CD4-positive, alpha-beta memory T cell (primary cell): ENCODE data around the gene TREML1. TPM values are rescaled to one million over a fixed set of nuclear protein-coding genes. Genes with fewer than 3 reads are reported as not detected.
A peak's percentile ranks its signal among the peaks of the same experiment; 100 is the strongest.

ENCODE experiments used
- CTCF ChIA-PET: fragments of 350-600 bp; sonication (Branson Sonifier 250); formaldehyde crosslinking; loops from one replicate; lab custom pipeline; 2021; ENCODE audit warnings: inconsistent platforms; ENCODE audit not compliant: partially characterized antibody; lab: Charles Lee
- POLR2A ChIA-PET: fragments of 350-600 bp; sonication (Branson Sonifier 250); formaldehyde crosslinking; loops from one replicate; lab custom pipeline; 2021; ENCODE audit not compliant: partially characterized antibody; lab: Charles Lee
- DNase-seq, 5 donors: peaks; one replicate each; pipeline versions ENCODE4 v3.0.0 to v3.0.0-alpha.2; 2020 to 2022; ENCODE audit warnings: mixed read lengths in 1 of 5
- H3K27ac ChIP-seq: one replicate; pipeline ENCODE4 v1.7.0; 2013; ENCODE audit warnings: low read depth, low read length
- H3K27me3 ChIP-seq: 2 replicates; pipeline ENCODE4 v1.7.0; 2013; ENCODE audit warnings: mild to moderate bottlenecking, low read length, moderate library complexity; ENCODE audit not compliant: insufficient read depth
- H3K36me3 ChIP-seq: 2 replicates; pipeline ENCODE4 v1.7.0; 2013; ENCODE audit warnings: mild to moderate bottlenecking, low read length, moderate library complexity; ENCODE audit not compliant: insufficient read depth
- H3K4me1 ChIP-seq: 2 replicates; pipeline ENCODE4 v1.7.0; 2013; ENCODE audit warnings: mild to moderate bottlenecking, low read length, moderate library complexity; ENCODE audit not compliant: insufficient read depth
- H3K4me3 ChIP-seq, 2 donors: one replicate each; pipeline ENCODE4 v1.7.0; 2013; ENCODE audit warnings: low read length in 2 of 2, mild to moderate bottlenecking in 1 of 2
- H3K9me3 ChIP-seq, 2 donors: one replicate each; pipeline ENCODE4 v1.7.0; 2013; ENCODE audit warnings: low read length in 2 of 2, control low read depth in 1 of 2; ENCODE audit not compliant: control insufficient read depth in 1 of 2
- H3K27ac Mint-ChIP-seq, 7 donors: one replicate each; pipeline ENCODE4 v1.8.0; 2020 to 2021; ENCODE audit warnings: mixed read lengths in 7 of 7, mild to moderate bottlenecking in 6 of 7, inconsistent platforms in 3 of 7, moderate library complexity in 3 of 7
- H3K27me3 Mint-ChIP-seq, 2 donors: one replicate each; pipeline ENCODE4 v1.8.0; 2020 to 2021; ENCODE audit warnings: mixed read lengths in 2 of 2
- H3K36me3 Mint-ChIP-seq, 2 donors: one replicate each; pipeline ENCODE4 v1.8.0; 2020 to 2021; ENCODE audit warnings: mixed read lengths in 2 of 2, inconsistent platforms in 1 of 2, mild to moderate bottlenecking in 1 of 2
- H3K4me1 Mint-ChIP-seq, 4 donors: one replicate each; pipeline ENCODE4 v1.8.0; 2020 to 2021; ENCODE audit warnings: mixed read lengths in 4 of 4, mild to moderate bottlenecking in 1 of 4
- H3K4me3 Mint-ChIP-seq, 8 donors: one replicate each; pipeline ENCODE4 v1.8.0; 2020 to 2021; ENCODE audit warnings: mixed read lengths in 8 of 8, mild to moderate bottlenecking in 7 of 8, moderate library complexity in 6 of 8, inconsistent platforms in 3 of 8
- H3K9me3 Mint-ChIP-seq, 8 donors: one replicate each; pipeline ENCODE4 v1.8.0; 2020 to 2021; ENCODE audit warnings: mixed read lengths in 8 of 8, mild to moderate bottlenecking in 5 of 8, inconsistent platforms in 3 of 8, moderate library complexity in 1 of 8
- intact Hi-C: fragments of 100-400 bp; cut with micrococcal nuclease; formaldehyde crosslinking; loops from one replicate; pipeline ENCODE4 v1.15.1; 2023
- polyA plus RNA-seq, 2 donors: library from polyadenylated mRNA; unstranded; fragments of 300-500 nt; fragmentation: Illumina TruSeq; gene quantifications; one replicate each; pipeline ENCODE4 v1.2.3, GENCODE V29; 2021
- total RNA-seq, 2 experiments: library from RNA; stranded (reverse); gene quantifications; one replicate each; pipeline ENCODE4 v1.2.3, GENCODE V29; 2021

Gene TREML1
- total and polyA plus RNA-seq, 4 experiments from 2014 or later, result not detected

- Mint-ChIP-seq H3K27me3 (peaks cover 8 to 9% of the 10 kb centered on the region in 2 donors), H3K4me3 (no peak overlapping the region), H3K4me1 (peaks cover 5 to 9% (median 7%) of the 10 kb centered on the region in 4 donors), H3K36me3 (no peaks in the 10 kb centered on the region), H3K27ac (no peak overlapping the region), H3K9me3 (peaks cover 0 to 2% (median 0%) of the 10 kb centered on the region in 8 donors)
- ChIA-PET POLR2A (no interaction called here), CTCF (interaction anchor here (1.3 kb wide), 1 partner anchor 10 kb away, joined by 3 read pairs; no protein-coding TSS in a partner anchor)
- Histone ChIP-seq H3K36me3 (no peaks in the 10 kb centered on the region), H3K27ac (no peak overlapping the region), H3K4me1 (peaks cover 7% of the 10 kb centered on the region), H3K4me3 (no peak overlapping the region), H3K9me3 (no peaks in the 10 kb centered on the region), H3K27me3 (no peaks in the 10 kb centered on the region)
- intact Hi-C loops, result no loop called here
- no peak for DNase-seq
Measured at GRCh38 chr6:41179163-41179562, 25.0 kb upstream of the TREML1 start.

GRCh38 chr6:41177695-41178094 is 23.5 kb upstream of the TREML1 start:
- Histone ChIP-seq H3K4me1 (peaks cover 7% of the 10 kb centered on the region), H3K9me3 (no peaks in the 10 kb centered on the region), H3K27me3 (no peaks in the 10 kb centered on the region), H3K4me3 (no peak overlapping the region), H3K36me3 (no peaks in the 10 kb centered on the region), H3K27ac (no peak overlapping the region)
- Mint-ChIP-seq H3K4me1 (peaks cover 5 to 9% (median 7%) of the 10 kb centered on the region in 4 donors), H3K27me3 (peaks cover 8 to 9% of the 10 kb centered on the region in 2 donors), H3K9me3 (peaks cover 0 to 2% (median 0%) of the 10 kb centered on the region in 8 donors), H3K27ac (no peak overlapping the region), H3K4me3 (no peak overlapping the region), H3K36me3 (no peaks in the 10 kb centered on the region)
- intact Hi-C loops, result no loop called here
- POLR2A ChIA-PET, result interaction anchor here (0.5 kb wide), 1 partner anchor 58 kb away, joined by 3 read pairs; no protein-coding TSS in a partner anchor
- DNase-seq, result no peak
- CTCF ChIA-PET, result no interaction called here

- Histone ChIP-seq H3K27me3 (no peaks in the 10 kb centered on the region), H3K36me3 (no peaks in the 10 kb centered on the region), H3K9me3 (no peaks in the 10 kb centered on the region), H3K4me1 (peaks cover 7% of the 10 kb centered on the region), H3K27ac (no peak overlapping the region), H3K4me3 (no peak overlapping the region)
- Mint-ChIP-seq H3K9me3 (peaks cover 0 to 2% (median 0%) of the 10 kb centered on the region in 8 donors), H3K4me1 (peaks cover 4 to 7% (median 6%) of the 10 kb centered on the region in 4 donors), H3K27ac (peak overlapping the region in 1 of 7 donors; percentile 26), H3K4me3 (no peak overlapping the region), H3K36me3 (no peaks in the 10 kb centered on the region), H3K27me3 (peaks cover 8 to 9% of the 10 kb centered on the region in 2 donors)
- ChIA-PET POLR2A (interaction anchor here (0.5 kb wide), 1 partner anchor 58 kb away, joined by 3 read pairs; no protein-coding TSS in a partner anchor), CTCF (interaction anchor here (1.1 kb wide), 1 partner anchor 9 kb away, joined by 4 read pairs; no protein-coding TSS in a partner anchor)
- intact Hi-C loops, result no loop called here
- no peak for DNase-seq
Measured at GRCh38 chr6:41177287-41177686, 23.1 kb upstream of the TREML1 start.

- Histone ChIP-seq H3K4me1 (no peaks in the 10 kb centered on the region), H3K9me3 (no peaks in the 10 kb centered on the region), H3K27me3 (no peaks in the 10 kb centered on the region), H3K4me3 (no peak overlapping the region), H3K36me3 (no peaks in the 10 kb centered on the region), H3K27ac (no peak overlapping the region)
- Mint-ChIP-seq H3K9me3 (peaks cover 0 to 2% (median 0%) of the 10 kb centered on the region in 8 donors), H3K27me3 (peaks cover 8 to 9% of the 10 kb centered on the region in 2 donors), H3K27ac (no peak overlapping the region), H3K4me1 (no peaks in the 10 kb centered on the region), H3K36me3 (no peaks in the 10 kb centered on the region), H3K4me3 (no peak overlapping the region)
- CTCF ChIA-PET, result interaction anchor here (0.9 to 1.1 kb wide), 2 partner anchors 8 to 10 kb away, joined by 3 to 4 read pairs; no protein-coding TSS in a partner anchor
- POLR2A ChIA-PET, result no interaction called here
- DNase-seq, result no peak
- intact Hi-C loops, result no loop called here
Measured at GRCh38 chr6:41176189-41176588, 22.0 kb upstream of the TREML1 start.

- no peak overlapping the region for H3K27ac ChIP-seq
- DNase-seq, result no peak
- H3K27ac Mint-ChIP-seq, result no peak overlapping the region
- POLR2A ChIA-PET, result no interaction called here
- peaks cover 8 to 9% of the 10 kb centered on the region in 2 donors for H3K27me3 Mint-ChIP-seq
- H3K9me3 ChIP-seq, result no peaks in the 10 kb centered on the region
- H3K4me3 Mint-ChIP-seq, result no peak overlapping the region
- intact Hi-C loops, result no loop called here
- CTCF ChIA-PET, result no interaction called here
- H3K36me3 Mint-ChIP-seq, result no peaks in the 10 kb centered on the region
- no peaks in the 10 kb centered on the region for H3K27me3 ChIP-seq
- H3K4me1 Mint-ChIP-seq, result peaks cover 0 to 3% (median 0%) of the 10 kb centered on the region in 4 donors
- peaks cover 0 to 2% (median 0%) of the 10 kb centered on the region in 8 donors for H3K9me3 Mint-ChIP-seq
- H3K36me3 ChIP-seq, result no peaks in the 10 kb centered on the region
- H3K4me1 ChIP-seq, result no peaks in the 10 kb centered on the region
- H3K4me3 ChIP-seq, result no peak overlapping the region
Measured at GRCh38 chr6:41175084-41175483, 20.9 kb upstream of the TREML1 start.

- no peaks in the 10 kb centered on the region for H3K36me3 ChIP-seq
- no peaks in the 10 kb centered on the region for H3K36me3 Mint-ChIP-seq
- no peak overlapping the region for H3K27ac Mint-ChIP-seq
- intact Hi-C loops, result no loop called here
- H3K4me1 ChIP-seq, result no peaks in the 10 kb centered on the region
- no peaks in the 10 kb centered on the region for H3K9me3 ChIP-seq
- peaks cover 8 to 9% of the 10 kb centered on the region in 2 donors for H3K27me3 Mint-ChIP-seq
- H3K27me3 ChIP-seq, result no peaks in the 10 kb centered on the region
- H3K4me1 Mint-ChIP-seq, result peaks cover 0 to 3% (median 0%) of the 10 kb centered on the region in 4 donors
- no peak overlapping the region for H3K27ac ChIP-seq
- no peak for DNase-seq
- peaks cover 0 to 2% (median 0%) of the 10 kb centered on the region in 8 donors for H3K9me3 Mint-ChIP-seq
- H3K4me3 Mint-ChIP-seq, result no peak overlapping the region
- CTCF ChIA-PET, result no interaction called here
- POLR2A ChIA-PET, result no interaction called here
- no peak overlapping the region for H3K4me3 ChIP-seq
Measured at GRCh38 chr6:41174610-41175009, 20.5 kb upstream of the TREML1 start.

- Mint-ChIP-seq H3K4me1 (peaks cover 0 to 3% (median 0%) of the 10 kb centered on the region in 4 donors), H3K9me3 (peaks cover 0 to 2% (median 0%) of the 10 kb centered on the region in 8 donors), H3K36me3 (no peaks in the 10 kb centered on the region), H3K27me3 (peaks cover 1 to 5% of the 10 kb centered on the region in 2 donors), H3K4me3 (no peak overlapping the region), H3K27ac (no peak overlapping the region)
- no peak overlapping the region for H3K27ac ChIP-seq
- H3K4me1 ChIP-seq, result no peaks in the 10 kb centered on the region
- no peaks in the 10 kb centered on the region for H3K9me3 ChIP-seq
- ChIA-PET CTCF (interaction anchor here (5.6 kb wide), 1 partner anchor 10 kb away, joined by 37 read pairs; no protein-coding TSS in a partner anchor), POLR2A (no interaction called here)
- no peaks in the 10 kb centered on the region for H3K36me3 ChIP-seq
- H3K4me3 ChIP-seq, result no peak overlapping the region
- intact Hi-C loops, result no loop called here
- DNase-seq, result no peak
- no peaks in the 10 kb centered on the region for H3K27me3 ChIP-seq
Measured at GRCh38 chr6:41171908-41172307, 17.8 kb upstream of the TREML1 start.
